Fibroblast of lung (primary cell): ENCODE data around the gene TBX4. TPM values are rescaled to one million over a fixed set of nuclear protein-coding genes. Genes with fewer than 3 reads are reported as not detected.
"Not testable (repeated sequence)": the region's sequence is repeated elsewhere in the genome, so short reads cannot be mapped to it uniquely, and the experiment has no call there.

Experiments
- DNase-seq, 2 donors: peaks; one replicate each; pipeline versions ENCODE4 v3.0.0 to v3.0.0-alpha.2; 2010; ENCODE audit warnings: low read depth in 2 of 2
- H2AFZ ChIP-seq: 2 replicates; pipeline ENCODE4 v1.5.1; 2012; ENCODE audit warnings: low read length, control low read depth, inconsistent platforms
- H3K27ac ChIP-seq: 2 replicates; pipeline ENCODE4 v1.5.1; 2011; ENCODE audit warnings: low read length, control low read depth; ENCODE audit not compliant: insufficient read depth
- H3K27me3 ChIP-seq: 2 replicates; pipeline ENCODE4 v1.5.1; 2011; ENCODE audit warnings: mild to moderate bottlenecking, low read length; ENCODE audit not compliant: control insufficient read depth, insufficient read depth
- H3K36me3 ChIP-seq: 2 replicates; pipeline ENCODE4 v1.5.1; 2011; ENCODE audit warnings: low read length; ENCODE audit not compliant: control insufficient read depth, insufficient read depth
- H3K4me1 ChIP-seq: 2 replicates; pipeline ENCODE4 v1.5.1; 2011; ENCODE audit warnings: low read length; ENCODE audit not compliant: control insufficient read depth, insufficient read depth; ENCODE audit errors: extremely low read depth
- H3K4me2 ChIP-seq: 2 replicates; pipeline ENCODE4 v1.5.1; 2011; ENCODE audit warnings: low read length, control low read depth; ENCODE audit not compliant: insufficient read depth; ENCODE audit errors: extremely low read depth
- H3K4me3 ChIP-seq, 4 experiments: fragments of 200-600 bp in 1 of 4; sonication (generic) in 1 of 4; replicated peaks in 1 of 4; 2 replicates each; pipeline ENCODE4 v1.5.1; 2011 to 2016; ENCODE audit warnings: low read length in 4 of 4, low read depth in 3 of 4, mild to moderate bottlenecking in 3 of 4, control low read depth in 2 of 4, inconsistent platforms in 1 of 4, mixed read lengths in 1 of 4; ENCODE audit not compliant: insufficient read depth in 1 of 4; ENCODE audit errors: control extremely low read depth in 1 of 4
- H3K79me2 ChIP-seq: 2 replicates; pipeline ENCODE4 v1.5.1; 2012; ENCODE audit warnings: mild to moderate bottlenecking, low read length, inconsistent platforms; ENCODE audit not compliant: control insufficient read depth, insufficient read depth
- H3K9ac ChIP-seq: 2 replicates; pipeline ENCODE4 v1.5.1; 2011; ENCODE audit warnings: mild to moderate bottlenecking, low read length, control low read depth; ENCODE audit not compliant: insufficient read depth
- H3K9me3 ChIP-seq: 2 replicates; pipeline ENCODE4 v1.5.1; 2012; ENCODE audit warnings: low read depth, low read length; ENCODE audit not compliant: control insufficient read depth, insufficient read depth
- H4K20me1 ChIP-seq: 2 replicates; pipeline ENCODE4 v1.5.1; 2011; ENCODE audit warnings: low read length; ENCODE audit not compliant: control insufficient read depth, insufficient read depth; ENCODE audit errors: extremely low read depth
- EZH2 ChIP-seq: IDR thresholded peaks from 2 replicates; pipeline ENCODE4 v1.5.1; 2012; ENCODE audit warnings: low read length, control low read depth, mild to moderate bottlenecking; ENCODE audit errors: missing control alignments
- polyA plus RNA-seq, 2 donors: library from polyadenylated mRNA; depleted of rRNA in 1 of 2; stranded (reverse) in 1 of 2; unstranded in 1 of 2; fragments of >200 nt; gene quantifications; 2 replicates each; pipeline ENCODE4 v1.2.1, GENCODE V29; 2011 to 2012; ENCODE audit warnings: missing spikeins in 1 of 2
- total RNA-seq: library from RNA; depleted of rRNA; stranded (reverse); fragments of >200 nt; gene quantifications from 2 replicates; pipeline ENCODE4 v1.2.1, GENCODE V29; 2014
- TF ChIP-seq, protein P1 (sequence below), 2 donors: IDR thresholded peaks in 1 of 2; conservative IDR thresholded peaks in 1 of 2; 1 replicate in 1 of 2; 2 replicates in 1 of 2; pipeline ENCODE4 v1.5.1; 2011 to 2012; ENCODE audit warnings: low read length in 2 of 2, control low read depth in 1 of 2, inconsistent platforms in 1 of 2, low read depth in 1 of 2, mild to moderate bottlenecking in 1 of 2

Gene TBX4
- total and polyA plus RNA-seq, 2 donors (not counting 1 experiment from before 2014, with no cell fraction given): 44.1 to 93.9 TPM

DNA sequence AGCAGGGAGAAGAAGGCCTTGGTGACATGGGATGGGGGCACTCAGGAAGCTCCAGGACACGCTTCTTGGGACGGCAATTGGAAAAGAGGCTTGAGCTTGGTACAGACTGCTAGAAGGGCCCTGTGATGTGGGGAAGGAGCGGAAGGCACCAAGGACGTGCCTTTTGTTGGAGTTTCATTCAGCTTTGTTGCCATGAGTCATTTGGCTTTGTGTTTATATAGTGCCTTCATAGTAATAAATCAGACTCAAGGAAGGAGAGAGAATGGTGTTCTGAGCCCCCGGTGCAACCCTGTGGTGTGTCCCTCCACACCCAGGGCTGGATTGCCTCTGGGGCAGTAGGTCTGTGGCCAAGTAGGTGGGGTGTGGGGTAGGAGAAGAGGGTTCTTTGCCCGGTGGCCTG is 7.4 kb upstream of the TBX4 start:
- Histone ChIP-seq H2AFZ (no peak overlapping the region), H3K9me3 (no peaks in the 10 kb centered on the region), H3K4me1 (peaks cover 2% of the 10 kb centered on the region), H3K4me3 (no peak overlapping the region), H3K36me3 (no peaks in the 10 kb centered on the region), H3K4me2 (no peak overlapping the region), H3K27me3 (no peaks in the 10 kb centered on the region), H3K27ac (no peak overlapping the region), H3K9ac (no peak overlapping the region), H4K20me1 (no peaks in the 10 kb centered on the region), H3K79me2 (no peaks in the 10 kb centered on the region)
- TF ChIP-seq EZH2: no peak
- TF ChIP-seq, protein P1, sequence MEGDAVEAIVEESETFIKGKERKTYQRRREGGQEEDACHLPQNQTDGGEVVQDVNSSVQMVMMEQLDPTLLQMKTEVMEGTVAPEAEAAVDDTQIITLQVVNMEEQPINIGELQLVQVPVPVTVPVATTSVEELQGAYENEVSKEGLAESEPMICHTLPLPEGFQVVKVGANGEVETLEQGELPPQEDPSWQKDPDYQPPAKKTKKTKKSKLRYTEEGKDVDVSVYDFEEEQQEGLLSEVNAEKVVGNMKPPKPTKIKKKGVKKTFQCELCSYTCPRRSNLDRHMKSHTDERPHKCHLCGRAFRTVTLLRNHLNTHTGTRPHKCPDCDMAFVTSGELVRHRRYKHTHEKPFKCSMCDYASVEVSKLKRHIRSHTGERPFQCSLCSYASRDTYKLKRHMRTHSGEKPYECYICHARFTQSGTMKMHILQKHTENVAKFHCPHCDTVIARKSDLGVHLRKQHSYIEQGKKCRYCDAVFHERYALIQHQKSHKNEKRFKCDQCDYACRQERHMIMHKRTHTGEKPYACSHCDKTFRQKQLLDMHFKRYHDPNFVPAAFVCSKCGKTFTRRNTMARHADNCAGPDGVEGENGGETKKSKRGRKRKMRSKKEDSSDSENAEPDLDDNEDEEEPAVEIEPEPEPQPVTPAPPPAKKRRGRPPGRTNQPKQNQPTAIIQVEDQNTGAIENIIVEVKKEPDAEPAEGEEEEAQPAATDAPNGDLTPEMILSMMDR (conservative IDR thresholded peaks at IDR 0.05 in 1 of 2, IDR thresholded peaks at IDR 0.05 in 1 of 2; ENCODE audit: low read depth in 1 of 2, low read length in 2 of 2): no peak
- peak; percentile 66 to 78 for DNase-seq

DNA sequence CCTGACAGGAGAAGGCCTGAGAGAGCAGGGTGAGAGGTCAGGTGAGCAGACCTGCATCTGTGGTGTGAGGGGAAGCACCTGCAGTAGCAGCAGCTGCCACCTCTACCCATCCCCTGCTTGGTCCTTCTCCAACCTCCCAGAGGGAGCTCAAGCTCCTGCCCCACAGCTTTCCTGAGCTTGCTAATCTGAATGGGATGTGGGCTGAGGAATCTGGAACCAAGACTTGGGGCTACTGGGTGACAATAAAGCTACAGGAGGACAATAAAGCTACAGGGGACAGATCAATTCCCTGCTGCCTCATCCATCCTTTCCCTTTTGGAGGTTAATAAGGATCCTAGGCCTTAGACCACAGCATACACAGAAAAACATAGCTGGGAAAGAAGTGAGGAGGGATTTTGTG is 4.9 kb upstream of the TBX4 start:
- Histone ChIP-seq H3K4me1 (peaks cover 10% of the 10 kb centered on the region), H3K4me3 (no peak overlapping the region), H3K27me3 (no peaks in the 10 kb centered on the region), H2AFZ (no peak overlapping the region), H3K27ac (no peak overlapping the region), H3K36me3 (no peaks in the 10 kb centered on the region), H3K79me2 (peaks cover 5% of the 10 kb centered on the region), H3K9me3 (no peaks in the 10 kb centered on the region), H3K9ac (no peak overlapping the region), H4K20me1 (no peaks in the 10 kb centered on the region), H3K4me2 (no peak overlapping the region)
- TF ChIP-seq, protein P1 (conservative IDR thresholded peaks at IDR 0.05 in 1 of 2, IDR thresholded peaks at IDR 0.05 in 1 of 2; ENCODE audit: low read depth in 1 of 2, low read length in 2 of 2): no peak
- TF ChIP-seq EZH2: no peak
- no peak for DNase-seq

DNA sequence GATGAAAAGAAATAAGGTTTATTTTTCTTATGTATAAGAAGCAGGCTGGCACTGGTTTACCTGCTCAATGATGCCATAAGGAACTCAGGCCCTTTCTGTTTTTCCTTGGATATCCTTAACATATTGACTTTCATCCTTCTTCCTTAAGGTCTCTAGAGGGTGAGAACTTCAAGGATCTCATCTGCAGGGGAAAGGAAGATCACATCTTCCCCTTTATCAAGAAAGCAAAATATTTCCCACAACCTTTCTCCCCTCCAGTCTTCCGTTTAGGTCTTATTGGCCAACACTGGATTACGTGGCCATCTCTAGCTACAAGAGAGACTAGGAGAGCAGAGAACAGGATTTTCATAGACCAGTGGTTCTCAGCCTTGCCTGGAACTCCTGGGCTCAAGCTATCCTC is 4.2 kb upstream of the TBX4 start:
- Histone ChIP-seq H3K27me3 (no peaks in the 10 kb centered on the region), H3K9me3 (no peaks in the 10 kb centered on the region), H3K27ac (no peak overlapping the region), H3K9ac (no peak overlapping the region), H2AFZ (no peak overlapping the region), H3K36me3 (no peaks in the 10 kb centered on the region), H4K20me1 (no peaks in the 10 kb centered on the region), H3K4me3 (no peak overlapping the region), H3K4me2 (no peak overlapping the region), H3K4me1 (peaks cover 10% of the 10 kb centered on the region), H3K79me2 (peaks cover 12% of the 10 kb centered on the region)
- TF ChIP-seq, protein P1 (conservative IDR thresholded peaks at IDR 0.05 in 1 of 2, IDR thresholded peaks at IDR 0.05 in 1 of 2; ENCODE audit: low read depth in 1 of 2, low read length in 2 of 2): no peak
- no peak for TF ChIP-seq EZH2
- DNase-seq: no peak

DNA sequence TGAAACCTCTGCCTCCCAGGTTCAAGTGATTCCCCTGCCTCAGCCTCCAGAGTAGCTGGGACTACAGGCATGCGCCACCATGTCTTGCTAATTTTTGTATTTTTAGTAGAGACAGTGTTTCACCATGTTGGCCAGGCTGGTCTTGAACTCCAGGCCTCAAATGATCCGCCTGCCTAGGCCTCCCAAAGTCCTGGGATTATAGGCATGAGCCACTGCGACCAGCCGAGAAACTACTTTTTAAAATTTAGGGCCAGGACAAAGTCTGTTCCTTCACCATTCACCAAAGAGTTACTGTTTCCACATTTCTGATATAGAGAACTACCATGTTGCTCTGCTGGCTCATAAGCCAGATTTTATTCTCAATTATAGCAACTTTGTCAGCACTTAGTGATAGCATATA is 3.1 kb upstream of the TBX4 start:
- H2AFZ ChIP-seq, H3K27me3 ChIP-seq, H3K9ac ChIP-seq, H4K20me1 ChIP-seq, H3K27ac ChIP-seq, H3K36me3 ChIP-seq, H3K4me1 ChIP-seq, H3K9me3 ChIP-seq, H3K4me2 ChIP-seq, DNase-seq, H3K4me3 ChIP-seq: not testable (repeated sequence)
- peaks cover 23% of the 10 kb centered on the region for H3K79me2 ChIP-seq
